Esophagus muscularis mucosa (tissue), 4 donors: ENCODE data around the gene DCDC2B. TPM values are rescaled to one million over a fixed set of nuclear protein-coding genes. Genes with fewer than 3 reads are reported as not detected.

Experiments
- DNase-seq: peaks from one replicate; pipeline ENCODE4 v3.0.0-alpha.2; 2017; ENCODE audit errors: extremely low spot score
- H3K27ac ChIP-seq, 4 donors: fragments of 200-600 bp; sonication (generic); replicated peaks in 1 of 4; 1 replicate in 3 of 4; 2 replicates in 1 of 4; pipeline ENCODE4 v1.5.1; 2016 to 2019; ENCODE audit warnings: mild to moderate bottlenecking in 1 of 4
- H3K27me3 ChIP-seq, 4 donors: fragments of 200-600 bp; sonication (generic); one replicate each; pipeline versions ENCODE4 v1.5.1 to v1.6.0; 2016 to 2019
- H3K36me3 ChIP-seq, 4 donors: fragments of 200-600 bp; sonication (generic); one replicate each; pipeline ENCODE4 v1.5.1; 2016 to 2019
- H3K4me1 ChIP-seq, 4 donors: fragments of 200-600 bp; sonication (generic); one replicate each; pipeline ENCODE4 v1.5.1; 2016 to 2019
- H3K4me3 ChIP-seq, 4 donors: fragments of 200-600 bp; sonication (generic); 1 replicate in 2 of 4; 2 replicates in 2 of 4; pipeline ENCODE4 v1.5.1; 2016 to 2019; ENCODE audit warnings: mild to moderate bottlenecking in 4 of 4, moderate library complexity in 1 of 4
- H3K9me3 ChIP-seq, 4 donors: fragments of 200-600 bp; sonication (generic); 1 replicate in 3 of 4; 2 replicates in 1 of 4; pipeline ENCODE4 v1.5.1; 2016 to 2019
- EP300 ChIP-seq: sonication (generic); formaldehyde crosslinking; IDR thresholded peaks from one replicate; pipeline ENCODE4 v1.6.1; 2017; ENCODE audit warnings: antibody characterized with exemption
- POLR2A ChIP-seq: fragments of 450-650 bp; IDR thresholded peaks from one replicate; pipeline ENCODE4 v1.6.1; 2017; ENCODE audit warnings: antibody characterized with exemption, moderate library complexity, mild to moderate bottlenecking, low read depth
- POLR2AphosphoS5 ChIP-seq, 2 donors: sonication (generic); formaldehyde crosslinking; IDR thresholded peaks; one replicate each; pipeline ENCODE4 v1.6.1; 2017; ENCODE audit warnings: antibody characterized with exemption in 2 of 2
- WGBS: methylation state at CpG from one replicate; pipeline ENCODE4 v1.1.5; 2018; 5-methylcytosine and 5-hydroxymethylcytosine counted together
- intact Hi-C: fragments of 100-400 bp; cut with DNase I; formaldehyde crosslinking; loops from one replicate; pipeline ENCODE4 v1.15.1; 2023
- total RNA-seq, 4 donors: library from RNA; depleted of rRNA; stranded (reverse); fragments of >200 nt; gene quantifications; one replicate each; pipeline versions ENCODE4 v1.1.0 to v1.2.1, GENCODE V29; 2016
- TF ChIP-seq, protein P1 (sequence below), 3 experiments: fragments of 200-600 bp in 2 of 3; fragments of 450-650 bp in 1 of 3; sonication (generic) in 2 of 3; IDR thresholded peaks; one replicate each; pipeline ENCODE4 v1.5.1; 2017 to 2019; ENCODE audit warnings: antibody characterized with exemption in 3 of 3, mild to moderate bottlenecking in 2 of 3, moderate library complexity in 1 of 3

Gene DCDC2B
- total RNA-seq, 4 donors from 2014 or later: not detected

DNA sequence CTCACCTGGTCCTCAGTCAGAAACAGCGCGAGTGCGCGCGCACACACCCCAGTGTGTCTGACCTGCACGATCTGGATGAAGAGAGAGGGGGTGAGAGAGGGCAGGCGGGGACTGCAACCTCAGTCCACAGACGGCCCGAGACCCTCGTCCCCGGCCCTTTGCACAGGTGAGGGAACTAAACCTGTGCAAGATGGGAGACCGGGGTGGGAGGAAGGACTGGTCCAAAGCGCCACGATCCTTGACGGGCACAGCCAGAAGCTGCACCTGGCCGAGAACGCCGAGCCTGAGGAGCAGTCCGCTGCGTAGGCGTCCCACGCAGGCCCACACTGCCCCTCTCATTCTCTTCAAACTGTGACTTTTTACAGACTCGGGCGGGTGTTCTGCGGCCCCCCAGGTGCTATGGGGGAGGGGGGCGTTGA, 3.9 kb upstream of the DCDC2B start:
- intact Hi-C loops: no loop called here
- no peaks in the 10 kb centered on the region for H3K9me3 ChIP-seq
- no peak for DNase-seq
- peaks cover 28 to 45% (median 42%) of the 10 kb centered on the region in 4 donors for H3K4me1 ChIP-seq
- TF ChIP-seq POLR2A (no peak), POLR2AphosphoS5 (IDR thresholded peaks at IDR 0.05) (no peak), EP300 (no peak)
- TF ChIP-seq, protein P1, sequence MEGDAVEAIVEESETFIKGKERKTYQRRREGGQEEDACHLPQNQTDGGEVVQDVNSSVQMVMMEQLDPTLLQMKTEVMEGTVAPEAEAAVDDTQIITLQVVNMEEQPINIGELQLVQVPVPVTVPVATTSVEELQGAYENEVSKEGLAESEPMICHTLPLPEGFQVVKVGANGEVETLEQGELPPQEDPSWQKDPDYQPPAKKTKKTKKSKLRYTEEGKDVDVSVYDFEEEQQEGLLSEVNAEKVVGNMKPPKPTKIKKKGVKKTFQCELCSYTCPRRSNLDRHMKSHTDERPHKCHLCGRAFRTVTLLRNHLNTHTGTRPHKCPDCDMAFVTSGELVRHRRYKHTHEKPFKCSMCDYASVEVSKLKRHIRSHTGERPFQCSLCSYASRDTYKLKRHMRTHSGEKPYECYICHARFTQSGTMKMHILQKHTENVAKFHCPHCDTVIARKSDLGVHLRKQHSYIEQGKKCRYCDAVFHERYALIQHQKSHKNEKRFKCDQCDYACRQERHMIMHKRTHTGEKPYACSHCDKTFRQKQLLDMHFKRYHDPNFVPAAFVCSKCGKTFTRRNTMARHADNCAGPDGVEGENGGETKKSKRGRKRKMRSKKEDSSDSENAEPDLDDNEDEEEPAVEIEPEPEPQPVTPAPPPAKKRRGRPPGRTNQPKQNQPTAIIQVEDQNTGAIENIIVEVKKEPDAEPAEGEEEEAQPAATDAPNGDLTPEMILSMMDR (IDR thresholded peaks at IDR 0.05): no peak
- peak overlapping the region; percentile 42 to 72 (median 57) for H3K27ac ChIP-seq
- WGBS: 23% methylated on average over 17 of the region's 26 CpGs
- no peaks in the 10 kb centered on the region for H3K36me3 ChIP-seq
- H3K4me3 ChIP-seq: peak overlapping the region; percentile 60 to 69 (median 66)
- no peaks in the 10 kb centered on the region for H3K27me3 ChIP-seq

DNA sequence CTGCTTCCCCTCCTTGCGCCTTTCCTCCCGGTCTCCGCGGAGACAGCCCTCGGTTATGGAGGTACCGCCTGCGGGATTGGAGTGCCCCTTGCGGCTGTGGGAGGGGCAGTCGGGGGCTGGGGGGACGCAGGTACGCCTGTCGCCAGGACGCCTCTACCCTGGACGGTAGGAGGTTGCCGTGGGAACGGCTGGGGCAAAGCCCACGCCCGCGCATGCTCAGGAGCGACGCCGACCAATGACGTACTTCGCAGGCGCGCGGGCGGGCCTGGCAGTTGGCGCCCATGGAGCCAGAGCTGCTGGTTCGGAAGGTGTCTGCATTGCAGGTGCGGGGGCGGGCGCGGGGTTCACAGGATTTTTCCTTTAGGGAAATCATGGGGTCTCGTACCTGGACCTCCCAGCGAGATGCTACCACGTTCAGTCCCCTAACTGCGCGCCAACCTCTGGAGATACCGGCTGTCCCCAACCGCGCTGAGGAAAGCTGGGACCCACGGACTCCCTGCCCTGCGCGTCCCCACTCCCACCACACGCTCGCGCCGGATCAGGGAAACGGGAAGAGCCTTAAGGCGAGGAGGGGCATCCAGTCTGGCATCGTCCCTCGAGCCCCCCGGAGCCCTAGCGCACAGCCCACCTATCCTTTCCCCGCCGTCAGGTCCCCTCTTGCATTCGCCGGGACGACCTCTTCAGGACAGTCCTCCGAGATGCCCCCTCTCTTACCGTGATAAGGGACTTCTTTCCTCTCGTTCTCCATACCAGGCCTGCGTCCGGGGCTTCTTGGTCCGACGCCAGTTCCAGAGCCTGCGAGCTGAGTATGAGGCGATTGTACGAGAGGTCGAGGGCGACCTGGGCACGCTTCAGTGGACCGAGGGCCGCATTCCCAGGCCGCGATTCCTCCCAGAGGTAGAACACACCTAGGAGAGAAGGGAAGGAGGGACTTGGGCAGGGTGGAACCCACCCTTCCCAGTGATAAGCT, 3.2 kb upstream of the DCDC2B start, which contains the start of gene IQCC:
Gene IQCC, plus strand, starts transcription at position 271 of the 970 bp plus-strand sequence. Its CDS starts 11 bp downstream, at position 282.
- intact Hi-C loops: no loop called here
- Histone ChIP-seq H3K9me3 (no peaks in the 10 kb centered on the region), H3K36me3 (no peaks in the 10 kb centered on the region), H3K27ac (peak within 1 kb of the TSS; percentile 42 to 72 (median 57)), H3K4me3 (peak within 1 kb of the TSS; percentile 60 to 69 (median 66)), H3K27me3 (no peaks in the 10 kb centered on the region), H3K4me1 (peaks cover 26 to 42% (median 38%) of the 10 kb centered on the region in 4 donors)
- 3% methylated on average over 26 of the region's 77 CpGs for WGBS
- peak; percentile 96 for DNase-seq
- TF ChIP-seq EP300 (no peak), POLR2AphosphoS5 (IDR thresholded peaks at IDR 0.05) (peak; percentile 84 to 91)

DNA sequence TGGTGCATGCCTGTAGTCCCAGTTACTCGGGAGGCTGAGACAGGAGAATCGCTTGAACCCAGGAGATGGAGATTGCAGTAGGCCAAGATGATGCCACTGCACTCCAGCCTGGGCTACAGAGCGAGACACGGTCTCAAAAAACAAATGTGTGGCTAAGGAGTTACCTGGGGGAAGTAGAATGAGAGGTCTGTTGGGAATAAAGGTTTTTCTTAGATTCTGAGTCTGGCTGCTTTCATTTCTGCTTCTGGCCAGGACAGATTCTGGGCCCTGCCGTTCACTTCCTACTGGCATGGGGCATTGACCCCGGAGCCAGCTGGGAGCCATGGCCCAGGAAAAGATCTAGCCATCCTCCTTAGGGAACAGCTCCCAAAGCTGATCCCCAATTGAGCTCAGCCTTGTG, 420 bp upstream of the DCDC2B start:
- WGBS: 89% methylated on average over 5 of the region's 6 CpGs
- peaks cover 13 to 27% (median 23%) of the 10 kb centered on the region in 4 donors for H3K4me1 ChIP-seq
- intact Hi-C loops: no loop called here
- TF ChIP-seq POLR2A (no peak), POLR2AphosphoS5 (IDR thresholded peaks at IDR 0.05) (no peak), EP300 (no peak)
- TF ChIP-seq, protein P1 (IDR thresholded peaks at IDR 0.05): no peak
- DNase-seq: no peak
- peaks cover 0 to 9% (median 0%) of the 10 kb centered on the region in 4 donors for H3K36me3 ChIP-seq
- no peaks in the 10 kb centered on the region for H3K9me3 ChIP-seq
- H3K4me3 ChIP-seq: no peak overlapping the region
- no peak overlapping the region for H3K27ac ChIP-seq
- H3K27me3 ChIP-seq: no peaks in the 10 kb centered on the region

DNA sequence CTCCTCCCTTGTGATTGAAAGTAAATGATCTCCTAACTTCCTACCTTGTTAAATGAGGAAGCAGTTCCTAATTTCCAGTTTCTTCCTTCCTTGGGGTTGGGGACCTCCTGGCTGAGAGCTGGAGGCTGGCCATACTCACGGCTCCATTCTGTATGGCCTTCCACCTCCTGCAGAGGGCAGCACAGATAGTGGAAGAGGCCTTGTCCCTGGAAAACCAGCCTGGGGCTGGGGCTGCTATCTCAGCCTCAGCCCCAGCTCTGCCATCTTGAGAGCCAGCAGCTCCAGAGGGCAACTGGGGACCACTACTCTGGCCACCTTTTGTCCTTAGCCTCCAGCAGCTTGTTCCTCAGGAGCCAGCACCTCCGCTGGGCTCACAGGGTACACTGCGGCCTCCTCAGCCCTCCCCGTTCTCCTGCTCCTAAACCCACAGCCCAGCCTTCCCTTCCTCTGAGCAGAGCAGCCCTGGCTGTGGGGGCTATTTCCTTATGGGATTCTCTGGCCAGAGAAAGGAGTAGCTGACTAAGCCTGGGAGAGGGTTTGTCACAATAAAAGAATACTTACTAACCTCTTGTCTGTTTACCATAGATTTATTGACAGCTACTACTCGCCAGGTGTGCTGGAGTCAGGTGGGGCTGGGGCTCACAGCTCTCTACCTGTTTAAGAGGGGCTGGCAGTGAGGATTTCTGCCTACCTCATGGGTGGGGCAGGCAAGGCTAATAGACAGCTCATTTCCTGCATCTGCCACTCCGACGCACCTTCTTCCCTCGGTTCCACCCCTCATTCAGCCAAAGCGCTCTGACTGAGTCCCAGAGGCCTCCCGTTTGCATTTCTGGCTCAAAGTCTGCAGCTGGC, 7.0 kb downstream of the DCDC2B start:
- Histone ChIP-seq H3K4me1 (peaks cover 7 to 26% (median 13%) of the 10 kb centered on the region in 4 donors), H3K27me3 (no peaks in the 10 kb centered on the region), H3K27ac (peak overlapping the region in 2 of 4 donors; percentile 39 to 43), H3K36me3 (peaks cover 28 to 72% (median 44%) of the 10 kb centered on the region in 4 donors), H3K4me3 (no peak overlapping the region), H3K9me3 (no peaks in the 10 kb centered on the region)
- TF ChIP-seq, protein P1 (IDR thresholded peaks at IDR 0.05): peak; percentile 60 to 76 (median 68)
- TF ChIP-seq POLR2AphosphoS5 (IDR thresholded peaks at IDR 0.05): peak in 1 of 2 donors; percentile 24
- no peak for TF ChIP-seq EP300
- no peak for TF ChIP-seq POLR2A
- intact Hi-C loops: no loop called here
- 75% methylated on average over 10 of the region's 10 CpGs for WGBS
- no peak for DNase-seq
